A549 (cell line): ENCODE data around the gene AHNAK2. TPM values are rescaled to one million over a fixed set of nuclear protein-coding genes. Genes with fewer than 3 reads are reported as not detected.

Source experiments
- ATAC-seq, 2 experiments: fragments of 200-7000 bp in 1 of 2; fragments of >200 bp in 1 of 2; cut with Nextera tagmentation in 1 of 2; cut with Tn5 transposase in 1 of 2; 3 replicates each; pipeline versions ENCODE4 v1.8.0 to v1.9.1; 2018 to 2020; ENCODE audit warnings: mild to moderate bottlenecking in 1 of 2, moderate library complexity in 1 of 2
- CTCF ChIA-PET: fragments of 300-600 bp; sonication (Branson Sonifier 250); formaldehyde crosslinking; extraction: SDS; loops from one replicate; lab custom pipeline; 2021; ENCODE audit warnings: antibody characterized with exemption, inconsistent platforms; lab: Yijun Ruan, JAX
- POLR2A ChIA-PET: fragments of 350-600 bp; formaldehyde crosslinking; extraction: SDS; loops from one replicate; lab custom pipeline; 2021; ENCODE audit warnings: antibody characterized with exemption, inconsistent platforms; lab: Yijun Ruan, JAX
- DNase-seq, 2 experiments: peaks; one replicate each; pipeline versions ENCODE4 v3.0.0 to v3.0.0-alpha.2; 2011 to 2016; ENCODE audit warnings: low read depth in 1 of 2, low spot score in 1 of 2
- FAIRE-seq: peaks from 2 replicates; lab custom pipeline; 2011; peaks lifted over from hg19 to GRCh38; lab: Jason Lieb, UNC
- H3K27ac ChIP-seq, 2 experiments: fragments of >200 bp; sonication (Bioruptor Twin); formaldehyde crosslinking; 3 replicates each; pipeline ENCODE4 v1.5.1; 2016 to 2017
- H3K4me1 ChIP-seq: fragments of >200 bp; sonication (Bioruptor Twin); formaldehyde crosslinking; 3 replicates; pipeline ENCODE4 v1.6.1; 2016
- H3K4me2 ChIP-seq: fragments of >200 bp; sonication (Bioruptor Twin); formaldehyde crosslinking; 3 replicates; pipeline ENCODE4 v1.6.1; 2016
- H3K4me3 ChIP-seq: fragments of >200 bp; sonication (Bioruptor Twin); formaldehyde crosslinking; 3 replicates; pipeline ENCODE4 v1.5.1; 2016
- H3K9me3 ChIP-seq: fragments of >200 bp; sonication (Bioruptor Twin); formaldehyde crosslinking; 3 replicates; pipeline ENCODE4 v1.6.1; 2016
- BHLHE40 ChIP-seq: IDR thresholded peaks from 2 replicates; pipeline ENCODE4 v1.6.1; 2012; ENCODE audit warnings: low read depth, low read length, inconsistent platforms
- CBX8 ChIP-seq: fragments of 200-600 bp; sonication (generic); IDR thresholded peaks from 2 replicates; pipeline ENCODE4 v1.6.1; 2016
- CHD2 ChIP-seq: fragments of 150-350 bp; IDR thresholded peaks from 2 replicates; pipeline ENCODE4 v1.6.1; 2014; ENCODE audit warnings: low read length; ENCODE audit not compliant: partially characterized antibody
- EHF ChIP-seq: fragments of 250-450 bp; sonication (Bioruptor Pico); IDR thresholded peaks from 2 replicates; pipeline ENCODE4 v1.5.0; 2020; ENCODE audit warnings: mild to moderate bottlenecking
- ELK1 ChIP-seq: fragments of 150-350 bp; IDR thresholded peaks from 2 replicates; pipeline ENCODE4 v1.6.1; 2014; ENCODE audit warnings: low read depth, mild to moderate bottlenecking, low read length
- FOSB ChIP-seq: fragments of 250-450 bp; sonication (Bioruptor Pico); IDR thresholded peaks from 2 replicates; pipeline ENCODE4 v1.5.0; 2020; ENCODE audit warnings: mild to moderate bottlenecking, moderate library complexity
- HDAC2 ChIP-seq: fragments of 200-600 bp; sonication (generic); IDR thresholded peaks from 2 replicates; pipeline ENCODE4 v1.6.1; 2016
- HMGXB4 ChIP-seq: fragments of 250-450 bp; sonication (Bioruptor Pico); IDR thresholded peaks from 2 replicates; pipeline ENCODE4 v1.5.0; 2021; ENCODE audit warnings: mild to moderate bottlenecking, moderate library complexity, borderline replicate concordance
- HOXA7 ChIP-seq: fragments of 250-450 bp; sonication (Bioruptor Pico); IDR thresholded peaks from 2 replicates; pipeline ENCODE4 v1.5.0; 2020; ENCODE audit warnings: mild to moderate bottlenecking, moderate library complexity
- HOXB13 ChIP-seq: fragments of 250-450 bp; sonication (Bioruptor Pico); IDR thresholded peaks from 2 replicates; pipeline ENCODE4 v1.5.0; 2020; ENCODE audit warnings: low read depth, mild to moderate bottlenecking, moderate library complexity
- JUN ChIP-seq, 2 experiments: fragments of >200 bp; sonication (Bioruptor Twin); formaldehyde crosslinking; IDR thresholded peaks; 2 replicates in 1 of 2; 3 replicates in 1 of 2; pipeline ENCODE4 v1.6.1; 2016 to 2017
- KDM5A ChIP-seq: fragments of 200-600 bp; sonication (generic); IDR thresholded peaks from 2 replicates; pipeline ENCODE4 v1.6.1; 2016; ENCODE audit warnings: antibody characterized with exemption, mild to moderate bottlenecking
- MAX ChIP-seq: IDR thresholded peaks from 2 replicates; pipeline ENCODE4 v1.6.1; 2012
- MAZ ChIP-seq: fragments of 150-350 bp; IDR thresholded peaks from 2 replicates; pipeline ENCODE4 v1.6.1; 2014; ENCODE audit warnings: antibody characterized with exemption, low read depth, low read length, borderline replicate concordance
- PHF8 ChIP-seq: fragments of 200-600 bp; sonication (generic); IDR thresholded peaks from 2 replicates; pipeline ENCODE4 v1.6.1; 2016; ENCODE audit warnings: low read depth, mild to moderate bottlenecking, antibody characterized with exemption, moderate library complexity, borderline replicate concordance
- POLR2A ChIP-seq: IDR thresholded peaks from 2 replicates; pipeline ENCODE4 v1.6.1; 2012; ENCODE audit warnings: mild to moderate bottlenecking, low read length
- POLR2AphosphoS2 ChIP-seq: conservative IDR thresholded peaks from 2 replicates; pipeline ENCODE4 v1.6.1; 2012; ENCODE audit warnings: low read length, improper control_type of control experiment, inconsistent platforms
- RFX5 ChIP-seq: fragments of 450-650 bp; IDR thresholded peaks from 2 replicates; pipeline ENCODE4 v1.7.1; 2014; ENCODE audit warnings: antibody characterized with exemption, mild to moderate bottlenecking, moderate library complexity
- RNF2 ChIP-seq: fragments of 200-600 bp; sonication (generic); IDR thresholded peaks from 2 replicates; pipeline ENCODE4 v1.6.1; 2016; ENCODE audit warnings: low read depth, mild to moderate bottlenecking, antibody characterized with exemption, moderate library complexity, borderline replicate concordance
- SMC3 ChIP-seq: fragments of >200 bp; sonication (Bioruptor Twin); formaldehyde crosslinking; IDR thresholded peaks from 3 replicates; pipeline ENCODE4 v1.6.1; 2018; ENCODE audit warnings: inconsistent platforms
- SREBF2 ChIP-seq: fragments of 450-650 bp; IDR thresholded peaks from 2 replicates; pipeline ENCODE4 v1.6.1; 2014; ENCODE audit warnings: mild to moderate bottlenecking, moderate library complexity
- TFCP2L1 ChIP-seq: fragments of 250-450 bp; sonication (Bioruptor Pico); IDR thresholded peaks from 2 replicates; pipeline ENCODE4 v1.5.0; 2021; ENCODE audit warnings: mild to moderate bottlenecking
- TP53 ChIP-seq: fragments of 250-450 bp; sonication (Bioruptor Pico); IDR thresholded peaks from 2 replicates; pipeline ENCODE4 v1.5.0; 2021; ENCODE audit warnings: mild to moderate bottlenecking, moderate library complexity
- ZC3H11A ChIP-seq: fragments of 450-650 bp; IDR thresholded peaks from 2 replicates; pipeline ENCODE4 v1.6.1; 2014; ENCODE audit warnings: antibody characterized with exemption, mild to moderate bottlenecking
- WGBS: methylation state at CpG from one replicate; pipeline ENCODE4 v1.1.6; 2017; ENCODE audit errors: missing lambda C conversion rate; 5-methylcytosine and 5-hydroxymethylcytosine counted together
- polyA plus RNA-seq, 4 experiments: library from polyadenylated mRNA; depleted of rRNA in 3 of 4; stranded (reverse); fragments of >200 nt; fragmentation: RNase III in 1 of 4; extraction: RNeasy Plus Mini Kit Qiagen cat#74134 plus additional on column Dnase treatment in 1 of 4; gene quantifications; 2 replicates in 3 of 4; 3 replicates in 1 of 4; pipeline ENCODE4 v1.2.3, GENCODE V29; 2011 to 2017
- TF ChIP-seq, protein P1 (sequence below): IDR thresholded peaks from 2 replicates; pipeline ENCODE4 v1.6.1; 2012; ENCODE audit warnings: low read depth, borderline replicate concordance
- TF ChIP-seq, protein P2 (sequence below): fragments of >200 bp; sonication (Bioruptor Twin); formaldehyde crosslinking; IDR thresholded peaks from 2 replicates; pipeline ENCODE4 v1.6.1; 2016
- TF ChIP-seq, protein P3 (sequence below): fragments of 200-600 bp; sonication (generic); IDR thresholded peaks from 2 replicates; pipeline ENCODE4 v1.6.1; 2016; ENCODE audit warnings: antibody characterized with exemption, mild to moderate bottlenecking, moderate library complexity

Gene AHNAK2
- polyA plus RNA-seq, 2 of the 4 experiments (the other 2 are of a cell fraction): 43.3 to 43.7 TPM

DNA sequence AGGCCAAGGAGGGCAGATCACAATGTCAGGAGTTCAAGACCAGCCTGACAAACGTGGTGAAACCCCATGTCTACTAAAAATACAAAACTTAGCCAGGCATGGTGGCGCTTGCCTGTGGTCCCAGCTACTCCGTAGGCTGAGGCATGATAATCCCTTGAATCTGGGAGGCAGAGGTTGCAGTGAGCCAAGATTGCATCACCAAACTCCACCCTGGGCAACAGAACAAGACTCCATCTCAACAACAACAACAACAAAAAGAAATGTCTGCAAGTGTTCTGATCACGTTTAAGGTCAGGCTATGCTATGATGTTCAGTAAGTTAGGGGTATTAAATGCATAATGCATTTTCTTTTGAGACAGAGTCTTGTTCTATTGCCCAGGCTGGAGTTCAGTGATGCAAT lies 60.2 kb downstream of the AHNAK2 start:
- ChIA-PET CTCF (interaction anchor here (0.9 to 3.5 kb wide), 2 partner anchors 12 to 22 kb away, joined by 3 to 17 read pairs; no protein-coding TSS in a partner anchor), POLR2A (no interaction called here)
- no peak overlapping the region for H3K4me3 ChIP-seq
- TF ChIP-seq POLR2AphosphoS2 (no peak), JUN (IDR thresholded peaks at IDR 0.05) (no peak), RNF2 (no peak), SMC3 (no peak), TFCP2L1 (CRISPR knock-in tag) (no peak), CHD2 (no peak)
- TF ChIP-seq, all 56 proteins: peak for 0
- H3K4me2 ChIP-seq: no peak overlapping the region
- H3K27ac ChIP-seq: no peak overlapping the region
- no peak for DNase-seq
- no peak for ATAC-seq
- peaks cover under 1% of the 10 kb centered on the region; the same call in 1 of the 3 replicates for H3K9me3 ChIP-seq
- no peak for FAIRE-seq
- WGBS: 56% methylated on average over 4 of the region's 4 CpGs
- no peaks in the 10 kb centered on the region for H3K4me1 ChIP-seq

DNA sequence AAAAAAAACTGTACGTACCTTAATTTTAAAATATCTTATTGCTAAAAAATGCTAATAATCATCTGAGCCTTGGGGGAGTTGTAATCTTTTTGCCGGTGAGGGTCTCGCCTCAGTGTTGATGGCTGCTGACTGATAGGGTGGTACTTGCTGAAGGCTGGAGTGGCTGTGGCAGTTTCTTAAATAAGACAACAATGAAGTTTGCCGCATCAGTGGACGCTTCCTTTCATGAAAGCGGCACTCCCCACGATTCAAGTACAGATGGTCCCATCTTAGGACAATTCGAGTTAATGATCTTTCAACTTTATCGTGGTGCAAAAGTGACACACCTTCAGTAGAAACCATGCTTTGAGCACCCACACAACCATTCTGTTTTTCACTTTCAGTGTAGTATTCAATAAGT lies 61.1 kb downstream of the AHNAK2 start:
- WGBS: 74% methylated on average over 9 of the region's 9 CpGs
- ChIA-PET CTCF (interaction anchor here (1.0 to 3.5 kb wide), 5 partner anchors 21 to 144 kb away, joined by 3 to 17 read pairs (median 3); no protein-coding TSS in a partner anchor), POLR2A (no interaction called here)
- ATAC-seq (no peak), FAIRE-seq (no peak), DNase-seq (no peak)
- no peaks in the 10 kb centered on the region for H3K4me1 ChIP-seq
- H3K9me3 ChIP-seq: peaks cover 9% of the 10 kb centered on the region
- no peak overlapping the region for H3K27ac ChIP-seq
- no peak overlapping the region for H3K4me3 ChIP-seq
- H3K4me2 ChIP-seq: no peak overlapping the region
- no peak for TF ChIP-seq EHF (CRISPR knock-in tag)
- no peak for TF ChIP-seq TP53 (CRISPR knock-in tag)
- TF ChIP-seq SREBF2: no peak
- no peak for TF ChIP-seq HOXA7 (CRISPR knock-in tag)
- no peak for TF ChIP-seq ELK1
- TF ChIP-seq, protein P1, sequence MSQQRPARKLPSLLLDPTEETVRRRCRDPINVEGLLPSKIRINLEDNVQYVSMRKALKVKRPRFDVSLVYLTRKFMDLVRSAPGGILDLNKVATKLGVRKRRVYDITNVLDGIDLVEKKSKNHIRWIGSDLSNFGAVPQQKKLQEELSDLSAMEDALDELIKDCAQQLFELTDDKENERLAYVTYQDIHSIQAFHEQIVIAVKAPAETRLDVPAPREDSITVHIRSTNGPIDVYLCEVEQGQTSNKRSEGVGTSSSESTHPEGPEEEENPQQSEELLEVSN: no peak
- TF ChIP-seq RNF2: no peak
- TF ChIP-seq, protein P2, sequence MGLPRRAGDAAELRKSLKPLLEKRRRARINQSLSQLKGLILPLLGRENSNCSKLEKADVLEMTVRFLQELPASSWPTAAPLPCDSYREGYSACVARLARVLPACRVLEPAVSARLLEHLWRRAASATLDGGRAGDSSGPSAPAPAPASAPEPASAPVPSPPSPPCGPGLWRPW: no peak
- TF ChIP-seq, protein P3, sequence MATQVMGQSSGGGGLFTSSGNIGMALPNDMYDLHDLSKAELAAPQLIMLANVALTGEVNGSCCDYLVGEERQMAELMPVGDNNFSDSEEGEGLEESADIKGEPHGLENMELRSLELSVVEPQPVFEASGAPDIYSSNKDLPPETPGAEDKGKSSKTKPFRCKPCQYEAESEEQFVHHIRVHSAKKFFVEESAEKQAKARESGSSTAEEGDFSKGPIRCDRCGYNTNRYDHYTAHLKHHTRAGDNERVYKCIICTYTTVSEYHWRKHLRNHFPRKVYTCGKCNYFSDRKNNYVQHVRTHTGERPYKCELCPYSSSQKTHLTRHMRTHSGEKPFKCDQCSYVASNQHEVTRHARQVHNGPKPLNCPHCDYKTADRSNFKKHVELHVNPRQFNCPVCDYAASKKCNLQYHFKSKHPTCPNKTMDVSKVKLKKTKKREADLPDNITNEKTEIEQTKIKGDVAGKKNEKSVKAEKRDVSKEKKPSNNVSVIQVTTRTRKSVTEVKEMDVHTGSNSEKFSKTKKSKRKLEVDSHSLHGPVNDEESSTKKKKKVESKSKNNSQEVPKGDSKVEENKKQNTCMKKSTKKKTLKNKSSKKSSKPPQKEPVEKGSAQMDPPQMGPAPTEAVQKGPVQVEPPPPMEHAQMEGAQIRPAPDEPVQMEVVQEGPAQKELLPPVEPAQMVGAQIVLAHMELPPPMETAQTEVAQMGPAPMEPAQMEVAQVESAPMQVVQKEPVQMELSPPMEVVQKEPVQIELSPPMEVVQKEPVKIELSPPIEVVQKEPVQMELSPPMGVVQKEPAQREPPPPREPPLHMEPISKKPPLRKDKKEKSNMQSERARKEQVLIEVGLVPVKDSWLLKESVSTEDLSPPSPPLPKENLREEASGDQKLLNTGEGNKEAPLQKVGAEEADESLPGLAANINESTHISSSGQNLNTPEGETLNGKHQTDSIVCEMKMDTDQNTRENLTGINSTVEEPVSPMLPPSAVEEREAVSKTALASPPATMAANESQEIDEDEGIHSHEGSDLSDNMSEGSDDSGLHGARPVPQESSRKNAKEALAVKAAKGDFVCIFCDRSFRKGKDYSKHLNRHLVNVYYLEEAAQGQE: no peak
- TF ChIP-seq PHF8: no peak
- TF ChIP-seq ZC3H11A: no peak
- no peak for TF ChIP-seq MAZ
- no peak for TF ChIP-seq TFCP2L1 (CRISPR knock-in tag)
- no peak for TF ChIP-seq BHLHE40

DNA sequence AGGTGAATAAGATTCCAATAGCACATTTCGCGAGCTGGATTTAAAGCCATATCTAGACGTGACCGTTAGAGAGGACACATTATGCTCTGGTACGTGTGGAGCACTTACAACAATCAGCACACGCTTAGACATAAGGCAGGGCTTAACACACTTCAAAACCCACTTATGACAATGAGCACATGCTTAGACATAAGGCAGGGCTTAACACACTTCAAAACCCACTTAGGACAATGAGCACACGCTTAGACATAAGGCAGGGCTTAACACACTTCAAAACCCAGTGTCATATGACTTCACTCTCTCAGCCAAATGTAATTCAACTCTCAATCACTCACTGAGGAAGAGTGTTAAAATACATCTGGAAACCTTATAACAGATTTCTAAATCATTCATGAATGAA lies 64.7 kb downstream of the AHNAK2 start:
- Histone ChIP-seq H3K27ac (no peak overlapping the region), H3K4me3 (no peak overlapping the region), H3K9me3 (peaks cover 26% of the 10 kb centered on the region), H3K4me2 (no peak overlapping the region), H3K4me1 (no peaks in the 10 kb centered on the region)
- ChIA-PET CTCF (no interaction called here), POLR2A (no interaction called here)
- DNase-seq (no peak), ATAC-seq (no peak), FAIRE-seq (no peak)
- WGBS: 73% methylated on average over 7 of the region's 7 CpGs
- TF ChIP-seq HDAC2 (no peak), SREBF2 (no peak), HOXB13 (CRISPR knock-in tag) (no peak), FOSB (CRISPR knock-in tag) (no peak), MAX (no peak), RFX5 (no peak), POLR2AphosphoS2 (no peak), HMGXB4 (CRISPR knock-in tag) (no peak), POLR2A (no peak), BHLHE40 (no peak), CBX8 (no peak), KDM5A (no peak), TFCP2L1 (CRISPR knock-in tag) (no peak)
